Osteoblast (primary cell): Measurements from ENCODE around the gene IL32. TPM values are rescaled to one million over a fixed set of nuclear protein-coding genes. Genes with fewer than 3 reads are reported as not detected.

Experiments
- DNase-seq: peaks from one replicate; pipeline ENCODE4 v3.0.0; 2011; ENCODE audit warnings: low spot score, mixed read lengths; ENCODE audit not compliant: insufficient read length; ENCODE audit errors: missing footprints
- H2AFZ ChIP-seq: 2 replicates; pipeline ENCODE4 v1.6.0; 2011; ENCODE audit warnings: mild to moderate bottlenecking, low read length
- H3K27ac ChIP-seq: 2 replicates; pipeline ENCODE4 v1.5.1; 2011; ENCODE audit warnings: mild to moderate bottlenecking, low read depth, low read length, moderate library complexity
- H3K27me3 ChIP-seq: 2 replicates; pipeline ENCODE4 v1.6.0; 2012; ENCODE audit warnings: mild to moderate bottlenecking, control low read depth, inconsistent platforms, low read length, moderate library complexity; ENCODE audit not compliant: insufficient read depth
- H3K36me3 ChIP-seq: 2 replicates; pipeline ENCODE4 v1.5.1; 2011; ENCODE audit warnings: mild to moderate bottlenecking, low read length, control low read depth, moderate library complexity; ENCODE audit not compliant: insufficient read depth
- H3K4me1 ChIP-seq: 2 replicates; pipeline ENCODE4 v1.5.1; 2011; ENCODE audit warnings: mild to moderate bottlenecking, low read length, control low read depth, moderate library complexity; ENCODE audit not compliant: insufficient read depth
- H3K4me2 ChIP-seq: 2 replicates; pipeline ENCODE4 v1.6.0; 2011; ENCODE audit warnings: mild to moderate bottlenecking, low read length; ENCODE audit not compliant: insufficient read depth
- H3K4me3 ChIP-seq: fragments of 200-600 bp; sonication (generic); 3 replicates; pipeline ENCODE4 v1.5.1; 2012; ENCODE audit warnings: mild to moderate bottlenecking, low read length, inconsistent platforms; ENCODE audit not compliant: insufficient read depth
- H3K79me2 ChIP-seq: 2 replicates; pipeline ENCODE4 v1.6.0; 2012; ENCODE audit warnings: mild to moderate bottlenecking, low read length, control low read depth, inconsistent platforms; ENCODE audit not compliant: insufficient read depth
- H3K9me3 ChIP-seq: 2 replicates; pipeline ENCODE4 v1.5.1; 2011; ENCODE audit warnings: low read depth, low read length, control low read depth
- H4K20me1 ChIP-seq: 2 replicates; pipeline ENCODE4 v1.6.0; 2012; ENCODE audit warnings: mild to moderate bottlenecking, low read length, control low read depth; ENCODE audit not compliant: insufficient read depth
- total RNA-seq: library from RNA; depleted of rRNA; stranded (reverse); fragments of >200 nt; gene quantifications from 2 replicates; pipeline ENCODE4 v1.2.3, GENCODE V29; 2012
- TF ChIP-seq, protein P1 (sequence below): IDR thresholded peaks from 2 replicates; pipeline ENCODE4 v1.5.1; 2011; ENCODE audit warnings: mild to moderate bottlenecking, low read depth, low read length, moderate library complexity; ENCODE audit errors: extremely low read depth

The IL32 gene
- total RNA-seq, 1 donor: 0.72 TPM

GRCh38 chr16:3099732-3100499 is 34.5 kb downstream of the IL32 start:
- TF ChIP-seq, protein P1, sequence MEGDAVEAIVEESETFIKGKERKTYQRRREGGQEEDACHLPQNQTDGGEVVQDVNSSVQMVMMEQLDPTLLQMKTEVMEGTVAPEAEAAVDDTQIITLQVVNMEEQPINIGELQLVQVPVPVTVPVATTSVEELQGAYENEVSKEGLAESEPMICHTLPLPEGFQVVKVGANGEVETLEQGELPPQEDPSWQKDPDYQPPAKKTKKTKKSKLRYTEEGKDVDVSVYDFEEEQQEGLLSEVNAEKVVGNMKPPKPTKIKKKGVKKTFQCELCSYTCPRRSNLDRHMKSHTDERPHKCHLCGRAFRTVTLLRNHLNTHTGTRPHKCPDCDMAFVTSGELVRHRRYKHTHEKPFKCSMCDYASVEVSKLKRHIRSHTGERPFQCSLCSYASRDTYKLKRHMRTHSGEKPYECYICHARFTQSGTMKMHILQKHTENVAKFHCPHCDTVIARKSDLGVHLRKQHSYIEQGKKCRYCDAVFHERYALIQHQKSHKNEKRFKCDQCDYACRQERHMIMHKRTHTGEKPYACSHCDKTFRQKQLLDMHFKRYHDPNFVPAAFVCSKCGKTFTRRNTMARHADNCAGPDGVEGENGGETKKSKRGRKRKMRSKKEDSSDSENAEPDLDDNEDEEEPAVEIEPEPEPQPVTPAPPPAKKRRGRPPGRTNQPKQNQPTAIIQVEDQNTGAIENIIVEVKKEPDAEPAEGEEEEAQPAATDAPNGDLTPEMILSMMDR: no peak
- no peaks in the 10 kb centered on the region for H3K9me3 ChIP-seq

GRCh38 chr16:3101018-3101840 is 35.8 kb downstream of the IL32 start:
- no peak overlapping the region for H3K27ac ChIP-seq
- DNase-seq: peak; percentile 85
- no peaks in the 10 kb centered on the region for H4K20me1 ChIP-seq
- H3K9me3 ChIP-seq: no peaks in the 10 kb centered on the region
- peaks cover 6% of the 10 kb centered on the region for H3K4me1 ChIP-seq
- TF ChIP-seq, protein P1: peak; percentile 60
- H2AFZ ChIP-seq: no peak overlapping the region
- H3K27me3 ChIP-seq: peaks cover 13% of the 10 kb centered on the region
- no peak overlapping the region for H3K4me3 ChIP-seq
- peak overlapping the region; percentile 33 for H3K4me2 ChIP-seq
- no peaks in the 10 kb centered on the region for H3K36me3 ChIP-seq
- H3K79me2 ChIP-seq: no peaks in the 10 kb centered on the region

More at GRCh38 chr16:3099732-3100499, 34.5 kb downstream of the IL32 start:
- Histone ChIP-seq H3K27me3 (peaks cover 13% of the 10 kb centered on the region), H3K4me3 (peak overlapping the region; percentile 55), H4K20me1 (no peaks in the 10 kb centered on the region), H3K36me3 (no peaks in the 10 kb centered on the region), H3K27ac (no peak overlapping the region), H3K4me1 (peaks cover 6% of the 10 kb centered on the region), H2AFZ (peak overlapping the region; percentile 60), H3K4me2 (peak overlapping the region; percentile 74), H3K79me2 (no peaks in the 10 kb centered on the region)
- peak; percentile 99 for DNase-seq

DNA sequence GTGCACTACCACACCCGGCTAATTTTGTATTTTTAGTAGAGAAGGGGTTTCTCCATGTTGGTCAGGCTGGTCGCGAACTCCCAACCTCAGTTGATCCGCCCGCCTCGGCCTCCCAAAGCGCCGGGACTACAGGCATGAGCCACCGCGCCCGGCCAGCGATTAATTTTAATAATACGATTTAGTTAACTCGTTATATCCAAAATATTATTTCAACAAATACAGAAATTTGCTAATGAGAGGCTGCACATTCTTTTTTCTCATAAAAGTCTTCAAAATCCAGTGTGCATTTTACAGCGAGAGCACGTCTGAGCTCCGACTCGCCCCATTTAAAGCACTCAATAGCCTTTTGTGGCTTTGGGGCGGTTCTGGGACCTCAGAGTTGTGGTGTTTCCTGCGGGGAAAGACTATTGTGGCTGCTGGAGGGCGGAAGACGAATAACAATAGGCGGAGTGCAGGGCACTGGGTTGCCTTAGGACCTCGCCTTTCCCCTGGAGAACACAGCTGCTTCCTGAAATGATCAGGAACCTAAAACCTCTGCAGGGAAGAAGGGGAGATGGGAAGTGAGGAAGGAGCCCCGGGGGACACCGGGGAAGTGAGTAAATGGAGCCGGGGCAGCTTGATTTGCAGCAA is 36.5 kb downstream of the IL32 start:
- no peaks in the 10 kb centered on the region for H4K20me1 ChIP-seq
- H3K9me3 ChIP-seq: no peaks in the 10 kb centered on the region
- H3K27ac ChIP-seq: no peak overlapping the region
- H3K4me2 ChIP-seq: no peak overlapping the region
- H3K4me1 ChIP-seq: peaks cover 6% of the 10 kb centered on the region
- no peaks in the 10 kb centered on the region for H3K79me2 ChIP-seq
- peaks cover 13% of the 10 kb centered on the region for H3K27me3 ChIP-seq
- no peaks in the 10 kb centered on the region for H3K36me3 ChIP-seq
- H2AFZ ChIP-seq: peak overlapping the region; percentile 78
- no peak for DNase-seq
- H3K4me3 ChIP-seq: no peak overlapping the region
- TF ChIP-seq, protein P1: no peak
